HFF-Myc (cell line): ENCODE data around the gene IL10RA.
"Not testable (repeated sequence)": the region's sequence is repeated elsewhere in the genome, so short reads cannot be mapped to it uniquely, and the experiment has no call there.

ENCODE experiments used
- DNase-seq: peaks from one replicate; pipeline ENCODE4 v3.0.0-alpha.2; 2011; ENCODE audit warnings: low read depth; ENCODE audit errors: extremely low read depth
- H3K4me3 ChIP-seq: replicated peaks from 2 replicates; pipeline ENCODE4 v1.5.1; 2011; ENCODE audit warnings: low read depth, mild to moderate bottlenecking, control low read depth, low read length
- TF ChIP-seq, protein P1 (sequence below): IDR thresholded peaks from 2 replicates; pipeline ENCODE4 v1.5.1; 2012; ENCODE audit warnings: mild to moderate bottlenecking, low read depth, low read length, control low read depth; ENCODE audit errors: missing control alignments

The IL10RA gene

DNA sequence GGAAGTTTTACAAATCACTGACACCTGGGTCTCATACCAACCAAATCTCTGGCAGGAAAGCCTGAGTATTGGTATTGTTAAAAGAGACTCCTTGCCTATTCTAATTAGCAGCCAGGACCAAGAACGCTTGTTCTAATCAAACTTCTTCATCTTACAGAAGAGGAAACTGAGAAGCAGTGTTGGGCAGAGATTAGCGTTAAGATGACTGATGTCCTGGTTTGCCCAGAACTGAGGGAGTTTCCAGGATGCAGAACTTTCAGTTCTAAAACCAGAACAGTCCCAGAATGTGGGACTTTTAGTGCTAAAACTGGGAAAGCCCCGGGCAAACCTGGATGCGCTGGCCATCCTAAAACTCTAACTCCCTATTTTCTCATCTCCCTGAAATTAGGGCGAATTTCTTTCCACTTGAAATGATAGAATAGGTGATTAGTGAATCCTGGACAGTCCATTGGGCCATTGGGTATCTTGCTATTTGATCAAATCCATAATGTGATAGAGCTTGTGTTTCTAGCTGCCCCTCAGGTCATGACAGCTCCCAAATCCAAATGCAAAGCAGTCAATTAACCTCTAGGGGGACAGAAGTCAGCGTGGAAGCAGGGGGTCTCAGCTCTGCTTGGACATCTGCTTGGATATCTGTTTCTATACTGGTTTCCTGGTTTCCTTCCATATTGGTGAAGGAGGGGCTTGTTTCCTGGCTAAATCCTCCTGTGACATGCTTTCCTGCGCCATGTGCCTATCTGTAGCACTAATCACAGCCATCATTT lies 41.0 kb upstream of the IL10RA start:
- TF ChIP-seq, protein P1, sequence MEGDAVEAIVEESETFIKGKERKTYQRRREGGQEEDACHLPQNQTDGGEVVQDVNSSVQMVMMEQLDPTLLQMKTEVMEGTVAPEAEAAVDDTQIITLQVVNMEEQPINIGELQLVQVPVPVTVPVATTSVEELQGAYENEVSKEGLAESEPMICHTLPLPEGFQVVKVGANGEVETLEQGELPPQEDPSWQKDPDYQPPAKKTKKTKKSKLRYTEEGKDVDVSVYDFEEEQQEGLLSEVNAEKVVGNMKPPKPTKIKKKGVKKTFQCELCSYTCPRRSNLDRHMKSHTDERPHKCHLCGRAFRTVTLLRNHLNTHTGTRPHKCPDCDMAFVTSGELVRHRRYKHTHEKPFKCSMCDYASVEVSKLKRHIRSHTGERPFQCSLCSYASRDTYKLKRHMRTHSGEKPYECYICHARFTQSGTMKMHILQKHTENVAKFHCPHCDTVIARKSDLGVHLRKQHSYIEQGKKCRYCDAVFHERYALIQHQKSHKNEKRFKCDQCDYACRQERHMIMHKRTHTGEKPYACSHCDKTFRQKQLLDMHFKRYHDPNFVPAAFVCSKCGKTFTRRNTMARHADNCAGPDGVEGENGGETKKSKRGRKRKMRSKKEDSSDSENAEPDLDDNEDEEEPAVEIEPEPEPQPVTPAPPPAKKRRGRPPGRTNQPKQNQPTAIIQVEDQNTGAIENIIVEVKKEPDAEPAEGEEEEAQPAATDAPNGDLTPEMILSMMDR, result no peak
- no peak overlapping the region for H3K4me3 ChIP-seq
- DNase-seq, result no peak

DNA sequence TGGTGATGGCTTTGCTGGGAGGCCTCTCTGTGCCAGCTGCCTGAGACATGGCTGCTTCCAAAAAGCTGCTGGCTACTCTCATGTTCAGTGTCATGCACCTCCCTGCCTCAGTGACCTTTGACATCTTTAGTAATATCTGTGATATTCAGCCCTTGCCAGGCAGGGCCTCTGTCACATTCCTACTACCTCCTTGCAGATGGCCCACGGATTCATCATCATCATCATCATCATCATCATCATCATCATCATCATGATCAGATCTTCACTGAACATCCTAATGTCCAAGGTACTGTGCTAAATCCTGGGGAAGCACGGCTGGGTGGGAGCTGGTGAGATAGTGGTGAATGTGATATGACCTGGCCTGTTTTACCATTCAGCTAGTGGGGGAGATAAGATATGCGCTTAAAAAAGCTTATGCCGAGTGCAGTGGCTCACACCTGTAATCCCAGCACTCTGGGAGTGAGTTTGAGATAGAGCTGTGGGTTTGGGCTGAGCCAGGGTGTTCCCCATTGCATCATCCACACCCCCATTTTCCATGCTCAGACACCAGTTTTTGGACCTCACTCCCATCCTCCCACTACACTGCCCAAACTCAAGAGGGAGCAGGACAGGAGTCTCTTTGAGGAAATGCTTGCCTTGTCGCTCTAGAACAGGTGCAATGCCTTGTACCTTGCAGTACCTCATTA lies 39.9 kb upstream of the IL10RA start:
- TF ChIP-seq, protein P1, result no peak
- no peak for DNase-seq
- H3K4me3 ChIP-seq, result no peak overlapping the region

DNA sequence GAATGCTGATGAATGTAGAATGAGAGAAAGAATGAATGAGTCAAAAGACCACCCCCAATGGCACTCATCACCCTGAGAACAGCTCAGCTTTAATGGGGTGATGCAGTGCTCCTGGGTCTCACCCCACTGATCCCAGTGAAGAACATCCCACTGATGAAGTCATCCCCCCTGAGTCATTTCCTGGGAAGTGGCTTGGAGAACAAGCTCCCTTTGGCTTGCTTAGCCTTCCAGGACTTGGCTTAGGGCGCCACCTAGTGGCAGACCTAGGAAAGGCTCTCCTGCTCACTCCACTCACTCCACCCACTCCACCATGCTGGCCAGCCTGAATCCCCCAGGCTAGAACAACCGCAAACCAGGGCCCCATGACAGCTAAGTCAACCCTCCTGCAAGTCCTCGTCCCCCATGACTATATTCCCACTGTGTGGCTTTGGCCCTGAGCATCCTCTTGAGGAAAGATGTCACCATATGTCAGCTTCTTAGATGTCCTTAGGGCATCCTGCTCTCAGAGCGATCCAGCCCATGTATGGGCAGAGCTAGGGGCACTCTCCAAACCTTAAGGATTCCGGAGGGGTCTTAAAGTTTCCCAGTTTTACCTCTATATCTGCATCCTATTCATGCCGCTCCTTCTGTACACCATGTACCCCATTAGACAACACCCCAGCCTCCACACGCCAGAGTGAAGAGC lies 39.2 kb upstream of the IL10RA start:
- no peak overlapping the region for H3K4me3 ChIP-seq
- DNase-seq, result peak; percentile 90
- TF ChIP-seq, protein P1, result peak; percentile 95

DNA sequence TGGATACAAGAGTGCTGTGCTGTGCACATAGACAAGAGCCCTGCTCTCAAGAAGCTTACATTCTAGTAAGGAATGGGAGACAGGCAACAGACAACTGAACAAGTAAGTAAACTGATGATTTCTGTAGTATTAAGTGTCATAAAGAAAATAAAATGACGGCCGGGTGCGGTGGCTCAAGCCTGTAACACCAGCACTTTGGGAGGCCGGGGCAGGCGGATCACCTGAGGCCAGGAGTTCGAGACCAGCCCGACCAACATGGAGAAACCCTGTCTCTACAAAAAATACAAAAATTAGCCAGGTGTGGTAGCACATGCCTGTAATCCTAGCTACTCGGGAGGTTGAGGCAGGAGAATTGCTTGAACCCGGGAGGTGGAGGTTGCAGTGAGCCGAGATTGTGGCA lies 38.4 kb upstream of the IL10RA start:
- not testable (repeated sequence) for DNase-seq, H3K4me3 ChIP-seq

DNA sequence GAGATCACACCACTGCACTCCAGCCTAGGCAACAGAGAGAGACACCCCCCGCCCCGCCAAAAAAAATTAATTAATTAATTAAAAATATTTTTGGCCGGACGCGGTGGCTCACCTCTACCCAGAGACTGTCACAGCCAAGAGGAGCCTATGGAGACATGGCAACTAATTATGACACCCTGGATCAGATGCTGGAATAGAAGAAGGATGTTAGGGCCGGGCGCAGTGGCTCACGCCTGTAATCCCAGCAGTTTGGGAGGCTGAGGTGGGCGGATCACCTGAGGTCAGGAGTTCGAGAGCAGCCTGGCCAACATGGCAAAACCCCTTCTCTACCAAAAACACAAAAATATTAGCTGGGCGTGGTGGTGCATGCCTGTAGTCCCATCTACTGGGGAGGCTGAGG lies 37.7 kb upstream of the IL10RA start:
- not testable (repeated sequence) for DNase-seq

DNA sequence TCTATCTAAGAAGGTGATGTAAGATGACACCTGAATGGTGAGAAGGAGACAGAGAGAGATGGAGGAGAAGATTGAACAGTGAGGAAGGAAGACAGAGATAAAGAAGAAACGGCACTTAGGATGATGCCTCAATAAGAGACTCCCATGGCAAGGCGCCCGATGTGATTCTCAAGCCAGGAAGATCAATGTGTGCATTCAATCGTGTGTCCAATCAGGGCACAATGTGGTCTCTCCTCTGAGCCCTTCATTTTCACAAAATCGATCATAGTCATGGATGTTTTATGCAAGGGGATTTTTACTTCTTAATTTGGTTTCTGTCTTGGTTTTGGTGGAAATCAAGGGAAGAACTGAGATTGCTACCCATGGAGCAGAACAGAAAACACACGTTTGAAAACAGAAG lies 37.1 kb upstream of the IL10RA start:
- TF ChIP-seq, protein P1, result no peak
- DNase-seq, result no peak

More for the DNA sequence above, 37.7 kb upstream of the IL10RA start:
- not testable (repeated sequence) for H3K4me3 ChIP-seq

DNA sequence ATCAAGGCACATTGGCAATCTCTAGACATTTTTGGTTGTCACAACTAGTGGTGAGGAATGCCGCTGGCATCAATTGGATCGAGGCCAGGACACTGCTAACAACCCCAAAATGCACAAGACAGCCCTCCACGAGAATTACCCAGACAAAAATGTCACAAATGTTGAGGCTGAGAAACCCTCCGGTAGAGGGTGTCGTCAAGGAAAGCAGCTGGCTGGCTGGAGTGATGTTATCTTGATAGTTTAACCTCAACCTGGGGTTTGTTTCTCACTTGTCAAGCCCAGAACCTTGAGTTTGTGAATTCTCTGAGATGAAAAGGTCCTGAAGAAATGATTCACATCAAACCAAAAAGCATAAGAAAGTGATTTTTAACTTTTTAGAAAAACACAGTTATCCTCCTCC lies 35.9 kb upstream of the IL10RA start:
- DNase-seq, result no peak
- TF ChIP-seq, protein P1, result peak; percentile 8
- H3K4me3 ChIP-seq, result no peak overlapping the region

More for the DNA sequence above, 37.1 kb upstream of the IL10RA start:
- H3K4me3 ChIP-seq, result no peak overlapping the region
